ENCODE results near the gene SKP1. TPM values are rescaled to one million over a fixed set of nuclear protein-coding genes. Genes with fewer than 3 reads are reported as not detected.

The SKP1 gene
- total and polyA plus RNA-seq, 2 donors: 272 to 745 TPM

Small RNA genes lying within 50 kb of the gene (small RNA-seq; reads per million reads assigned to genes)
- gene MIR3661: not detected

Other genes with a start within 250 kb of the SKP1 start
- gene C5orf15, start 208.3 kb downstream of the SKP1 start, total RNA-seq: 81.7 TPM
- 39.8 TPM for gene C5orf15, start 208.3 kb downstream of the SKP1 start, polyA plus RNA-seq
- 136 TPM for gene VDAC1, start 172.0 kb downstream of the SKP1 start, total RNA-seq
- gene VDAC1, start 172.0 kb downstream of the SKP1 start, polyA plus RNA-seq: 94.3 TPM
- gene TCF7, start 62.3 kb downstream of the SKP1 start, total RNA-seq: 1.1 TPM
- 3.9 TPM for gene TCF7, start 62.3 kb downstream of the SKP1 start, polyA plus RNA-seq
- gene PPP2CA, start 49.1 kb upstream of the SKP1 start, total RNA-seq: 67.5 TPM
- gene PPP2CA, start 49.1 kb upstream of the SKP1 start, polyA plus RNA-seq: 77.9 TPM
- gene CDKL3, start 190.2 kb upstream of the SKP1 start, total RNA-seq: 6.0 TPM
- 2.1 TPM for gene CDKL3, start 190.2 kb upstream of the SKP1 start, polyA plus RNA-seq
- gene UBE2B, start 194.6 kb upstream of the SKP1 start, total RNA-seq: 80.4 TPM
- gene UBE2B, start 194.6 kb upstream of the SKP1 start, polyA plus RNA-seq: 81.8 TPM
- 24.5 TPM for gene CDKN2AIPNL, start 234.9 kb upstream of the SKP1 start, total RNA-seq
- gene CDKN2AIPNL, start 234.9 kb upstream of the SKP1 start, polyA plus RNA-seq: 24.1 TPM

All from urinary bladder (tissue), 2 donors.